A549 (cell line): Measurements from ENCODE around the gene YES1. TPM values are rescaled to one million over a fixed set of nuclear protein-coding genes. Genes with fewer than 3 reads are reported as not detected.

Source experiments
- ATAC-seq, 2 experiments: fragments of 200-7000 bp in 1 of 2; fragments of >200 bp in 1 of 2; cut with Nextera tagmentation in 1 of 2; cut with Tn5 transposase in 1 of 2; 3 replicates each; pipeline versions ENCODE4 v1.8.0 to v1.9.1; 2018 to 2020; ENCODE audit warnings: mild to moderate bottlenecking in 1 of 2, moderate library complexity in 1 of 2
- CTCF ChIA-PET: fragments of 300-600 bp; sonication (Branson Sonifier 250); formaldehyde crosslinking; extraction: SDS; loops from one replicate; lab custom pipeline; 2021; ENCODE audit warnings: antibody characterized with exemption, inconsistent platforms; lab: Yijun Ruan, JAX
- POLR2A ChIA-PET: fragments of 350-600 bp; formaldehyde crosslinking; extraction: SDS; loops from one replicate; lab custom pipeline; 2021; ENCODE audit warnings: antibody characterized with exemption, inconsistent platforms; lab: Yijun Ruan, JAX
- DNase-seq, 2 experiments: peaks; one replicate each; pipeline versions ENCODE4 v3.0.0 to v3.0.0-alpha.2; 2011 to 2016; ENCODE audit warnings: low read depth in 1 of 2, low spot score in 1 of 2
- FAIRE-seq: peaks from 2 replicates; lab custom pipeline; 2011; peaks lifted over from hg19 to GRCh38; lab: Jason Lieb, UNC
- H3K27ac ChIP-seq, 2 experiments: fragments of >200 bp; sonication (Bioruptor Twin); formaldehyde crosslinking; 3 replicates each; pipeline ENCODE4 v1.5.1; 2016 to 2017
- H3K4me1 ChIP-seq: fragments of >200 bp; sonication (Bioruptor Twin); formaldehyde crosslinking; 3 replicates; pipeline ENCODE4 v1.6.1; 2016
- H3K4me2 ChIP-seq: fragments of >200 bp; sonication (Bioruptor Twin); formaldehyde crosslinking; 3 replicates; pipeline ENCODE4 v1.6.1; 2016
- H3K4me3 ChIP-seq: fragments of >200 bp; sonication (Bioruptor Twin); formaldehyde crosslinking; 3 replicates; pipeline ENCODE4 v1.5.1; 2016
- H3K9me3 ChIP-seq: fragments of >200 bp; sonication (Bioruptor Twin); formaldehyde crosslinking; 3 replicates; pipeline ENCODE4 v1.6.1; 2016
- CEBPB ChIP-seq, 2 experiments: fragments of >200 bp in 1 of 2; sonication (Bioruptor Twin) in 1 of 2; formaldehyde crosslinking in 1 of 2; IDR thresholded peaks; 2 replicates each; pipeline ENCODE4 v1.6.1; 2012 to 2016
- EHMT2 ChIP-seq: fragments of 200-600 bp; sonication (generic); IDR thresholded peaks from 2 replicates; pipeline ENCODE4 v1.6.1; 2016; ENCODE audit warnings: antibody characterized with exemption, low read depth, mild to moderate bottlenecking, moderate library complexity
- GATA3 ChIP-seq: IDR thresholded peaks from 2 replicates; pipeline ENCODE4 v1.6.1; 2012; ENCODE audit warnings: borderline replicate concordance
- HMGXB4 ChIP-seq: fragments of 250-450 bp; sonication (Bioruptor Pico); IDR thresholded peaks from 2 replicates; pipeline ENCODE4 v1.5.0; 2021; ENCODE audit warnings: mild to moderate bottlenecking, moderate library complexity, borderline replicate concordance
- HOXA7 ChIP-seq: fragments of 250-450 bp; sonication (Bioruptor Pico); IDR thresholded peaks from 2 replicates; pipeline ENCODE4 v1.5.0; 2020; ENCODE audit warnings: mild to moderate bottlenecking, moderate library complexity
- HOXB5 ChIP-seq: fragments of 250-450 bp; sonication (Bioruptor Pico); IDR thresholded peaks from 2 replicates; pipeline ENCODE4 v1.5.0; 2020; ENCODE audit warnings: mild to moderate bottlenecking, moderate library complexity
- JUNB ChIP-seq: fragments of >200 bp; sonication (Bioruptor Twin); formaldehyde crosslinking; IDR thresholded peaks from 2 replicates; pipeline ENCODE4 v1.6.1; 2016
- KDM1A ChIP-seq: fragments of 200-600 bp; sonication (generic); IDR thresholded peaks from 2 replicates; pipeline ENCODE4 v1.6.1; 2016; ENCODE audit warnings: low read depth, mild to moderate bottlenecking
- MAZ ChIP-seq: fragments of 150-350 bp; IDR thresholded peaks from 2 replicates; pipeline ENCODE4 v1.6.1; 2014; ENCODE audit warnings: antibody characterized with exemption, low read depth, low read length, borderline replicate concordance
- NPAS2 ChIP-seq: fragments of 250-450 bp; sonication (Bioruptor Pico); IDR thresholded peaks from 2 replicates; pipeline ENCODE4 v1.8.0; 2022; ENCODE audit warnings: mild to moderate bottlenecking, moderate library complexity, borderline replicate concordance
- NR3C1 ChIP-seq: fragments of >200 bp; sonication (Bioruptor Twin); formaldehyde crosslinking; IDR thresholded peaks from 3 replicates; pipeline ENCODE4 v1.6.1; 2017
- PHF8 ChIP-seq: fragments of 200-600 bp; sonication (generic); IDR thresholded peaks from 2 replicates; pipeline ENCODE4 v1.6.1; 2016; ENCODE audit warnings: low read depth, mild to moderate bottlenecking, antibody characterized with exemption, moderate library complexity, borderline replicate concordance
- POLR2A ChIP-seq: IDR thresholded peaks from 2 replicates; pipeline ENCODE4 v1.6.1; 2012; ENCODE audit warnings: mild to moderate bottlenecking, low read length
- POLR2AphosphoS2 ChIP-seq: conservative IDR thresholded peaks from 2 replicates; pipeline ENCODE4 v1.6.1; 2012; ENCODE audit warnings: low read length, improper control_type of control experiment, inconsistent platforms
- RAD21 ChIP-seq, 2 experiments: fragments of >200 bp in 1 of 2; sonication (Bioruptor Twin) in 1 of 2; formaldehyde crosslinking in 1 of 2; IDR thresholded peaks in 1 of 2; conservative IDR thresholded peaks in 1 of 2; 2 replicates in 1 of 2; 3 replicates in 1 of 2; pipeline ENCODE4 v1.6.1; 2012 to 2018; ENCODE audit warnings: inconsistent platforms in 1 of 2
- RNF2 ChIP-seq: fragments of 200-600 bp; sonication (generic); IDR thresholded peaks from 2 replicates; pipeline ENCODE4 v1.6.1; 2016; ENCODE audit warnings: low read depth, mild to moderate bottlenecking, antibody characterized with exemption, moderate library complexity, borderline replicate concordance
- SMC3 ChIP-seq: fragments of >200 bp; sonication (Bioruptor Twin); formaldehyde crosslinking; IDR thresholded peaks from 3 replicates; pipeline ENCODE4 v1.6.1; 2018; ENCODE audit warnings: inconsistent platforms
- SREBF2 ChIP-seq: fragments of 450-650 bp; IDR thresholded peaks from 2 replicates; pipeline ENCODE4 v1.6.1; 2014; ENCODE audit warnings: mild to moderate bottlenecking, moderate library complexity
- TFCP2L1 ChIP-seq: fragments of 250-450 bp; sonication (Bioruptor Pico); IDR thresholded peaks from 2 replicates; pipeline ENCODE4 v1.5.0; 2021; ENCODE audit warnings: mild to moderate bottlenecking
- TP53 ChIP-seq: fragments of 250-450 bp; sonication (Bioruptor Pico); IDR thresholded peaks from 2 replicates; pipeline ENCODE4 v1.5.0; 2021; ENCODE audit warnings: mild to moderate bottlenecking, moderate library complexity
- ZC3H11A ChIP-seq: fragments of 450-650 bp; IDR thresholded peaks from 2 replicates; pipeline ENCODE4 v1.6.1; 2014; ENCODE audit warnings: antibody characterized with exemption, mild to moderate bottlenecking
- WGBS: methylation state at CpG from one replicate; pipeline ENCODE4 v1.1.6; 2017; ENCODE audit errors: missing lambda C conversion rate; 5-methylcytosine and 5-hydroxymethylcytosine counted together
- polyA plus RNA-seq, 4 experiments: library from polyadenylated mRNA; depleted of rRNA in 3 of 4; stranded (reverse); fragments of >200 nt; fragmentation: RNase III in 1 of 4; extraction: RNeasy Plus Mini Kit Qiagen cat#74134 plus additional on column Dnase treatment in 1 of 4; gene quantifications; 2 replicates in 3 of 4; 3 replicates in 1 of 4; pipeline ENCODE4 v1.2.3, GENCODE V29; 2011 to 2017
- TF ChIP-seq, protein P1 (sequence below): IDR thresholded peaks from 2 replicates; pipeline ENCODE4 v1.6.1; 2012
- TF ChIP-seq, protein P2 (sequence below): IDR thresholded peaks from 2 replicates; pipeline ENCODE4 v1.6.1; 2012

YES1 gene
- polyA plus RNA-seq, 2 of the 4 experiments (the other 2 are of a cell fraction), result 22.6 to 32.1 TPM

DNA sequence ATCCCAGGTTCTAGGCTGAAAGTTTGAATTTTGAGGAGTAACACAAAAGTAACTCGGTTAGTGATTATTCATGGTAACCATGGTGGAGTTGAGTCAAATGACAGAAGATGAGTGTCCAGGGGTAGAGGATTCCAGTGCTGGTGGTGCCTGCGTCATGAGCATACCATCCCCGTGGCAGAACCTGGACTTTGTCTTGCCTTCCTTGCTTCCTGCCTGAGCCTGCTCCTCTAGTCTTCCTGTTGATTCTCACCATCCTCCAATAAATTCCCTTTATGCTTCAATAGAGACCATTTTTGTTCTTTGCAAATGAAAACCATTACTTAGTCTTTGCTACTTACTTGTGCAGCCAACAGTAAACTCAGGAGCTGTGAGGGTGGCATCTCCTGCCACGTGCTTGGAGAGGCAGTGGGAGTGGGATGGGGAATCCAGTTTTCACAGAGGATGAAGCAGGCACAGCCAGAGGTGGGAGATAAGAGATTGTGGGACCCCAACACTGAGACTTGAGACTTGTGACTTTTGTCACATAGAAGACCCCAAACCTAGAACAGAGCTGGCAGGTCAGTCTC, 4.1 kb upstream of the YES1 start:
- no peak overlapping the region for H3K27ac ChIP-seq
- FAIRE-seq (no peak), DNase-seq (no peak), ATAC-seq (no peak)
- ChIA-PET CTCF (no interaction called here), POLR2A (no interaction called here)
- no peak overlapping the region for H3K4me2 ChIP-seq
- WGBS, result 75% methylated on average over 4 of the region's 4 CpGs
- TF ChIP-seq NR3C1 (no peak), CEBPB (IDR thresholded peaks at IDR 0.05) (no peak), POLR2AphosphoS2 (no peak), ZC3H11A (no peak), JUNB (no peak), SREBF2 (no peak), EHMT2 (no peak), PHF8 (no peak), NPAS2 (CRISPR knock-in tag) (no peak), TFCP2L1 (no peak), KDM1A (no peak), RAD21 (conservative IDR thresholded peaks at IDR 0.05 in 1 of 2, IDR thresholded peaks at IDR 0.05 in 1 of 2) (no peak), TP53 (CRISPR knock-in tag) (no peak), POLR2A (no peak), SMC3 (no peak), HOXA7 (no peak), HOXB5 (CRISPR knock-in tag) (no peak)
- TF ChIP-seq, protein P1, sequence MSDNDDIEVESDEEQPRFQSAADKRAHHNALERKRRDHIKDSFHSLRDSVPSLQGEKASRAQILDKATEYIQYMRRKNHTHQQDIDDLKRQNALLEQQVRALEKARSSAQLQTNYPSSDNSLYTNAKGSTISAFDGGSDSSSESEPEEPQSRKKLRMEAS, result no peak
- TF ChIP-seq, protein P2, sequence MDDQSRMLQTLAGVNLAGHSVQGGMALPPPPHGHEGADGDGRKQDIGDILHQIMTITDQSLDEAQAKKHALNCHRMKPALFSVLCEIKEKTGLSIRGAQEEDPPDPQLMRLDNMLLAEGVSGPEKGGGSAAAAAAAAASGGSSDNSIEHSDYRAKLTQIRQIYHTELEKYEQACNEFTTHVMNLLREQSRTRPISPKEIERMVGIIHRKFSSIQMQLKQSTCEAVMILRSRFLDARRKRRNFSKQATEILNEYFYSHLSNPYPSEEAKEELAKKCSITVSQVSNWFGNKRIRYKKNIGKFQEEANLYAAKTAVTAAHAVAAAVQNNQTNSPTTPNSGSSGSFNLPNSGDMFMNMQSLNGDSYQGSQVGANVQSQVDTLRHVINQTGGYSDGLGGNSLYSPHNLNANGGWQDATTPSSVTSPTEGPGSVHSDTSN, result no peak
- no peak overlapping the region for H3K4me3 ChIP-seq
- H3K4me1 ChIP-seq, result no peaks in the 10 kb centered on the region; the same call in 2 of the 3 replicates
- no peaks in the 10 kb centered on the region for H3K9me3 ChIP-seq

DNA sequence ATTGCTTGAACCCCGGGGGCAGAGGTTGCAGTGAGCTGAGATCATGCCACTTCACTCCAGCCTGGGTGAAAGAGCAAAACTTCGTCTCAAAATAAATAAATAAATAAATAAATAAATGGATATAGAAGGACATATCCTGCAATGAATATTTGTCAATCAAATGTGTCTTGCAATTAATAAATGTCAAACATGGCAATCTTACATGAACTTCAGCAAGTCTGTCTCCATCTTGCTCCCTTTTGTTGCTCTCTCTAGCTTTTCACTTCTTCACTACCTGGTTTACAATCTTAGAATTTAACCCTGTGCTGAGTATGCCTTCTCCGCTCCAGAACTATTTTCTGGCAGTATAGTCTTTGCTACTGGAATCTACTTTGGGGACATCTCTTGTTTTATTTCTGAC, 3.3 kb upstream of the YES1 start:
- 60% methylated on average over 3 of the region's 3 CpGs for WGBS
- Histone ChIP-seq H3K4me3 (no peak overlapping the region), H3K9me3 (no peaks in the 10 kb centered on the region), H3K4me1 (peaks cover 1% of the 10 kb centered on the region; the same call in 2 of the 3 replicates), H3K4me2 (no peak overlapping the region), H3K27ac (no peak overlapping the region)
- no peak for DNase-seq
- no peak for ATAC-seq
- no peak for TF ChIP-seq GATA3
- TF ChIP-seq RNF2, result no peak
- TF ChIP-seq, protein P1, result no peak
- no peak for TF ChIP-seq HOXA7
- TF ChIP-seq MAZ, result no peak
- TF ChIP-seq HMGXB4 (CRISPR knock-in tag), result no peak
- no peak for FAIRE-seq
- CTCF ChIA-PET, result interaction anchor here (1.3 to 1.8 kb wide), 2 partner anchors 15 to 191 kb away, joined by 3 to 7 read pairs; no protein-coding TSS in a partner anchor
- POLR2A ChIA-PET, result no interaction called here
